Stimulated activated CD8-positive, alpha-beta memory T cell treated with anti-CD3 and anti-CD28 coated beads, Interleukin-15, amount 100 ng/mL, for 4 hours (primary cell): ENCODE measurements around the gene TMCO1.
"Not testable (repeated sequence)": the region's sequence is repeated elsewhere in the genome, so short reads cannot be mapped to it uniquely, and the experiment has no call there.

ENCODE experiments used
- DNase-seq, 2 donors: peaks; one replicate each; pipeline ENCODE4 v3.0.0-alpha.2; 2020; ENCODE audit warnings: low read depth in 2 of 2

Gene TMCO1, protein sequence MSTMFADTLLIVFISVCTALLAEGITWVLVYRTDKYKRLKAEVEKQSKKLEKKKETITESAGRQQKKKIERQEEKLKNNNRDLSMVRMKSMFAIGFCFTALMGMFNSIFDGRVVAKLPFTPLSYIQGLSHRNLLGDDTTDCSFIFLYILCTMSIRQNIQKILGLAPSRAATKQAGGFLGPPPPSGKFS

DNA sequence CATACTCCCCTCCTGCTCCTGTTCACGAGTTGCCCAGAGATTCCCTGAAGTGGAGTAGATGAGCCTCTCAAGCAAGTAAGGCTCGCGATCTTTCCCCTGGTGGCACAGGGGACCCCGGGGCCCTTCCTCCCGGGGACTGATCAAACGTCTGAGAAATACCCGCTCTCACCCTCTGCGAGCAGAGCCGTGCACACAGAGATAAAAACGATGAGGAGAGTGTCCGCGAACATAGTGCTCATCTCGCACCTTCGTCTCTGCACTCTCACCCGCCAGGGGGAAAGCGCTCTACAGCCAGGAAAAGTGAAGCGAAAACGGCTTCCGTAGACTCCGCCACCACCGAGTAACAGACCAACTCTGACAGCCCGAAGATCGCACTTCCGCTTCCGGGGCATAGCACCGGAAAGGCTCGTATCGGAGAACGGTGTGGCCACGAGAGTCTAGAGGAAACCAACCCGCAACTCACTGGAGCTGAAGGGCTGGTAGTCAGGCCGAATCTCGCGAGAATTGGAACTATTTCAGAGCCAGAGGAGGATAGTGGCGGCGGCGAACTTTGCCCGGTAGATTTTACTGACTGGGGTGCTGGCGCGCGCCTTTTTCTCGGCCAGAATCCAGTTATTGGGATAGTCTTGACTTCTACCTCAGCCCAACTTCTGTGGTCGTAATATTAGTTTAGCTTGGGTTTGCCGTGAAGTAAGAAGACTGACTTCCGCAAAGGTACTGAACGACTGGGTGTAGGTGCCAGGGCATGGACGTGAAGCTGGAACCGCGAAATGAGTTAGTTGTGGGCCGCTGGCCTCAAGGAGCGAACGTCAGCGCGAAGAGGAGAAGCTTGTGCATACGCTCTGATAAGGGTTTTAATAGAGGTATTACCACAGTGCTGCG is at the start of gene TMCO1:
Gene TMCO1 (minus strand): TSS at position 356 of the 882 bp plus-strand sequence. CDS start 117 bp downstream, at position 239.
- DNase-seq: peak; percentile 80 to 89

DNA sequence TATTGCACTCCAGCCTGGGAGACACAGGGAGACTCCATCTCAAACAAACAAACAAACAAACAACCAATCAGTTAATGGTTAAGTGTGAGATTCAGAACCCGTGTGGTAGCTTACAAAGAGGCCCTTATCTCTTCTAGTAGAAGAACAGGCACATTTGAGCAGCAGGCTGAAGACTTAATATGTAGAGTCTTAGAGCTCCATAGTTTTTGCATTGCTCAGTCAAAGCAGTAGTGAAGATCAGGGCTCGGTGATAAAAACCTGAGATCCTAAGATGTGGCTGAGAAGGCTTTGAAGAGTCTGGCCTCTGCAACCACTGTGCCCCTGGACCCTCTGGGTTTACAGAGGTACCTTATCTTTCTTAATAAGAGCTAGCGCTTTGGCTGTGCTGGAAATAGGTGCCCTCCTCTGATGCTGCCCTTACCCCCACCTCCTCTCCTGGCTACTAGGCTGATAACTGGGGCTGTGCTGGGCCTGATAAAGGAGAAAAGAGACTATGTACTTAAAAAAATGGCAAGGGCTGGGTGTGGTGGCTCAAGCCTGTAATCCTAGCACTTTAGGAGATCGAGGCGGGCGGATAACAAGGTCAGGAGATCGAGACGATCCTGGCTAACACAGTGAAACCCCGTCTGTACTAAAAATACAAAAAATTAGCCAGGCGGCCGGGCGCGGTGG is 48.3 kb upstream of the TMCO1 start:
- no peak for DNase-seq

DNA sequence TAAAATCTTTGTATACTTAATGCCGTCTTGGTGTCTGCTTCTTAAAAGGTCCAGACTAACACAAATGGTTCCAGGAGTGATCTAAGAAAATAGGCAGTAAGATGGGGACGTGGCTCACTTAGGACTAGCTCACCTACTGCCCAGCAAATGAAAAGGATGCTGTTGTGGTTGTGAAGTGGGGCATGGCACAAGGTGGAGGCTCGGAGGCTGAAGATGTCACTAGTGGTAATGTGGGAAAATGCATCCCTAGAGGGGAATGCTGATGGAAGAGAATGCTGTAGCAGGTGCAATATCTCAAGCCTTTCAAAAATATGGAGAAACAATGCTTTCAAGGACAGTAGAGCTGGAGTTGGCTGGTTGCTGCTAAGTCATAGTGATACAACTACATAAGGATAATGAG is 47.5 kb upstream of the TMCO1 start:
- no peak for DNase-seq

DNA sequence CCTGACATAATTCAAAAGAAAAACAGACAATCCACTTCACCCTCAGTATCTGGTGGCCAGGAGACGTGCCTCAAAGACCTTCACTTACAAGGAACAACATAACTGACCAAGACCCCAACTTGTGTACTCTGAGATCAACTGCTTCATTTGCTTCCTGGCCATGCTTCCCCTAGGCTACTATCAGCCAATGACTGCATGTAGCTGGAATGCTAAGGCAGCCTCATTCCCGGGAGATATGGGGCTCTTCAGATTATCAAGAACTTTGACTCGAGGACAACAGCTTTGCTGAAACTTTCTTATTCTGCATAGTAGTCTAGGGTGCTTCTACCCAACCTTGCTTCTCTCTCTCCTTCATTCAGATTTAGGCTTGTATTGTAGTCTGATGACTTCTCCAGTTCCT is 47.1 kb upstream of the TMCO1 start:
- DNase-seq: no peak

DNA sequence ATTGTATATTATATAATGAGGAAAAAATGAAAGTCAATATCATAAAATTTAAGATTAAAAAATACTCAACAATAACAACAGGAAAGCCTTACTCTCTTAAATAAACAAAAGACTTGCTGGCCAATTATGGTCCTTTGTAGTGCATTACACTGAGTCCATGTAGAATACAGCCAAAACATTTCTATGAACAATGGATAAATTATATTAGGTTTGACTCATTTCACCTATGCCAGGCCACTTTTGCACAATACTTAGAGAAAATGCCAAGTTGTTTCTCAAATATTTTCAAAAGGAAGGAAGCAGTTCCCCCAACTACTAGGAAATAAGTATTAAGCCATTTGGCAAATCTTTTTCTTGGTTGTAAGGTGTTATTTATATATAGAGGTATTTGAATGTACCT is 38.9 kb upstream of the TMCO1 start:
- no peak for DNase-seq

DNA sequence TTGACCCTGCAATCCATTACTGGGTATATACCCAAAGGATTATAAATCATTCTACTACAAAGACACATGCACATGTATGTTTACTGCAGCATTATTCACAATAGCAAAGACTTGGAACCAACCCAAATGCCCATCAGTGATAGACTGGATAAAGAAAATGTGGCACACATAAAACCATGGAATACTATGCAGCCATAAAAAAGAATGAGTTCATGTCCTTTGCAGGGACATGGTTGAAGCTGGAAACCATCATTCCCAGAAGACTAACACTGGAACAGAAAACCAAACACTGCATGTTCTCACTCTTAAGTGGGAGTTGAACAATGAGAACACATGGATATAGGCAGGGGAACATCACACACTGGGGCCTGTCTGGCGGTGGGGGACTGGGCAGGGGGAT is 35.8 kb upstream of the TMCO1 start:
- DNase-seq: not testable (repeated sequence)

DNA sequence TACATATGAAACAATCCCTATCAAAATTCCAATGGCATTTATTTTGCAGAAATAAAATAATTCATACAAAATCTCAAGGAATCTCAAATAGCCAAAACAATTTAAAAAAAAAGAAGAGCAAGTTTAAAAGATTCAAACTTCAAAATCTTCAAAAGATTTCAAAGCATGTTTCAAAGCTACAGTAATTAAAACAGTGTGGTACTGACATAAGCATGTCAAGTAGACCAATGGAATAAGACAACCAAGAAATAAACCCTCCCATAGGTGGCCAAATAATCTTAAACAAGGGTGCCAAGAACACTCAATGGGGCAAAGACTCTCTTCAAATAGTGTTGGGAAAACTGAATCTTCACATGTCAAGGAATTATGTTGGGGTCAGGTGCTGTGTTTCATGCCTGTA is 30.7 kb upstream of the TMCO1 start:
- no peak for DNase-seq

DNA sequence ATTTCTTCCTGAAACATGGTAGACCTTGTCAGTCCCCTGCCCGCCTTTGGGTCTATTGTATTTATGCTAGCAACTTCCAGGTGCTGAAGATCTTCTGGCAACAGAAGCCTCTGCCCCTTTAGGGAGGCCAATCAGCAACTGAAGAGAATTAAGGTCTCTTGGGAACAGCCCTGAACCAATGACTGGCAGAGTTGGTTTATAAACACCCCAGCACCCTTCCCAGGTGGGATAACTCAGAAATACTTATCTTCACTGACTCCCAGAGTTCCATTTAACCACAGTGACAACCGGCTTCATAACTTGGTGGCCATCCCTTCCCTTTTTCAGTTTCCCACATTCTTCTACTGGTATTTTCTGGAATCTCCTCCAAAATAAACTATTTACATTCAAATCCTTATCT is 27.2 kb upstream of the TMCO1 start:
- DNase-seq: no peak

DNA sequence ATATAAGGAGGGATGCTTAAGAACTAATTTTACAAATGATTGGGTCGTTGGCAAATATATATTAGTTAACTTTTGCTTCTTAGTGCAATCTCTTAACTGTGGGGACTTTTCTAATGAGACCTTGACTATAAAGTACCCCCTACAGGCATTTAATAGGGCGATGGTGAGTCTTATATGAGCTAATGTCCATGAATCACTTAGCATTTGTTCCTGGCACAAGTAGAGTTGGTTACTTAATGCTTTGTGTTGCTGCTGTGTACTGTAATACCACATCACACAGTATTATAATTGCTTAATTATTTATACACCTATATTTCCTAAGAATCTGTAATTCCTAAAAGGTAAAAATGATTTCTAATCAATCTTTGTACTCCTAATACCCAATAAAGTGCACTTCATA is 25.3 kb upstream of the TMCO1 start:
- DNase-seq: no peak

DNA sequence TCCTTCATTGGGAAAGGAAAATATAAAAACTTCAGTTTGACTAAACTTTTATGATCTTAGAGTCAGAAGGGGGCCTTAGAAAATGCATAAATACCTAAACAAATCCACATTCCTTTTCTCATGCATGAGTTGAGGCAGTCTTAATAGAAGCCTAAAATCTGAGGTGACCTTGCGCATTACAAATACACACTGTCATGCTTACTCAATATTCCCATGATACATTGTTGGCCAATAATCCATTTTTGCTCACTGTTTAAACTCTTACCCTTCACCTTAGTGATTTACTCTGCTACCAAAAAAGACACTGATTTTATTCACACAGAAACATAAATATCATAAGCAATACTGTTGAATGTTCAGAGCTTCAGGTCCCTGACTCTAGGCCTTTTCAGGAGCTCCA is 19.1 kb upstream of the TMCO1 start:
- no peak for DNase-seq

DNA sequence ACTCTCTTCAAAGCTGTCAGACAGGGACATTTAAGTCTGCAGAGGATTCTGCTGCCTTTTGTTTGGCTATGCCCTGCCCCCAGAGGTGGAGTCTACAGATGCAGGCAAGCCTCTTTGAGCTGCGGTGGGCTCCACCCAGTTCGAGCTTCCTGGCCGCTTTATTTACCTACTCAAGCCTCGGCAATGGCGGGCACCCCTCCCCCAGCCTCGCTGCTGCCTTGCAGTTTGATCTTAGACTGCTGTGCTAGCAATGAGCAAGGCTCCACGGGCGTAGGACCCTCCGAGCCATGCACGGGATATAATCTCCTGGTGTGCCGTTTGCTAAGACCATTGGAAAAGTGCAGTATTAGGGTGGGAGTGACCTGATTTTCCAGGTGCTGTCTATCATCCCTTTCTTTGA is 14.9 kb upstream of the TMCO1 start:
- DNase-seq: not testable (repeated sequence)

DNA sequence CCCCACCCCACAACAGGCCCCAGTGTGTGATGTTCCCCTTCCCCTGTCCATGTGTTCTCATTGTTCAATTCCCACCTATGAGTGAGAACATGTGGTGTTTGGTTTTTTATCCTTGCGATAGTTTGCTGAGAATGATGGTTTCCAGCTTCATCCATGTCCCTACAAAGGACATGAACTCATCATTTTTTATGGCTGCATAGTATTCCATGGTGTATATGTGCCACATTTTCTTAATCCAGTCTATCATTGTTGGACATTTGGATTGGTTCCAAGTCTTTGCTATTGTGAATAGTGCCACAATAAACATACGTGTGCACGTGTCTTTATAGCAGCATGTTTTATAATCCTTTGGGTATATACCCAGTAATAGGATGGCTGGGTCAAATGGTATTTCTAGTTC is 9.5 kb upstream of the TMCO1 start:
- not testable (repeated sequence) for DNase-seq

DNA sequence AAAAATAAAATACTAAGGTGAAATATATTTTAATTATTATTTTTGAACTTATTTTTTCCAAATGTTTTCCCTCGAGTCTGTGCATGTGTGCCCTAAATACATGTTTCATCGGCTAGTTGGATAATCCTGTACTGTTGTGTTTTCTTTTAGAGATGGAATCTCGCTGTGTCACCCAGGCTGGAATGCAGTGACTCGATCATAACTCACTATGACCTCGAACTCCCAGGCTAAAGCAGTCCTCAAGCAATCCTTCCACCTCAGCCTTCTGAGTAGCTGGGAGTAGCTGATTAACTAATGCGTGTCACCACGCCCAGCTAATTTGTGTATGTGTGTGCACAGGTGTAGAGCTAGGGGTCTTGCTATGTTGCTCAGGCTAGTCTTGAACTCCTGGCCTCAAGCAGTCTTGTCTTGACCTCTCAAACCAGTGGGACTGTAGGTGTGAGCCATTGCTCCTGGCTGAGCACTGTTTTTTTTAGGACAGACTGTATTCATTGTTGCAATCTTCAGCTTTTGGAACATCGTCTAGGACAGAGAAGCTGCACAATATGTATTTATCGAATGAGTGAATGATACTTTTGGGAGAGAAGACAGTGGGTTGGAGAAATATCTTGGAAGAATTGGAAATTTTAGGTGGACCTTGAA is 4.8 kb upstream of the TMCO1 start:
- DNase-seq: no peak

DNA sequence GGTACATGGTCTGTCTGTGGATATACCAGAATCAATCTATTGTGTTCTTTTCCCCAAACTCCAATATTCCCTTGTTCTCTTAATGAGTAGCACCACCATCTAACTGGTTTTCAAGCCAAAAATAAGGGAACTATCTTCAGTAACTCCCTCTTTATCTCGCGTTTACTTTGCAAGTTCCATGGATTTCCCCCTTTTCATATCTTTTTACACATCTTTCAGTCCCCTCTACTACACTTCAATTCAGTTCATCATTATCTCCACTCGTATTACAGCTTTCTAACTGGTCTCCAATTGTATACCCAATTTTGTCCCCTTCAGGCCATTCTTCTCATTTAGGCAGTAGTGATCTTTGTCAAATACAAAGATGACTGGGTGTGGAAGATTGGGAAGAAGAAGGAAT is 4.1 kb upstream of the TMCO1 start:
- no peak for DNase-seq

DNA sequence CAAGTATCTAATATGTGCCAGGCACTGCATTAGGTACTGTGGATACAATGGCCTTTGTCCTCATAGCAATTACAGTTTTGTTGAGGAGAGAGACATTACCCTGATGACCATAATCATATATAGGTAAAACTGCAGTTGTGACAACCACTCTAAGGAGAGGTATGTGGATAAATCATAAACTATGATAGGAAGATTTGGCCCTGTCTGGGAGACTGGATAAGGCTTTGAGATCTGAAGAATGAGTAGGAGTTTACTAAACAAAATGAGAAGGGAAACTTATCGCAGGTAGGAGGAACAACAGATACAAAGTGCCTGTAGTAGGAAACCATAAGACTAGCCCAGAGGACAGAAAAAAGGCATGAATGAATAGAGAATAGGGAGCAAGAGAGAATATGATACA is 4.4 kb downstream of the TMCO1 start:
- no peak for DNase-seq

DNA sequence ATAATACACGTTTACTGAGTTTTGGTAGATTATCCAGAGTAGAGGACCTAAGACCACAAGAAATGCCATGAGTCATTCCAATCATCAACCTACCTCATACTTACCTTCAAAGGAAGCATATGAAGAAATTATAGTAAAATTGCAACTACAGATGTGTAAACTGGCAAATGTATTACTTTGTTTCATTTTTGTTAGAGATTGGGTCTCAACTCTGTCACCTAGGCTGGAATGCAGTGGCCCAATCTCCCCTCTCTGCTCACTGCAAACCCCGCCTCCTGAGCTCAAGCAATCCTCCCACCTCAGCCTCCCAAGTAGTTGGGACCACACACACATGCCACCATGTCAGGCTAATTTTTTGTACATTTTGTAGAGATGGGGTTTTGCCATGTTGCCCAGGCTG is 5.2 kb downstream of the TMCO1 start:
- DNase-seq: no peak

DNA sequence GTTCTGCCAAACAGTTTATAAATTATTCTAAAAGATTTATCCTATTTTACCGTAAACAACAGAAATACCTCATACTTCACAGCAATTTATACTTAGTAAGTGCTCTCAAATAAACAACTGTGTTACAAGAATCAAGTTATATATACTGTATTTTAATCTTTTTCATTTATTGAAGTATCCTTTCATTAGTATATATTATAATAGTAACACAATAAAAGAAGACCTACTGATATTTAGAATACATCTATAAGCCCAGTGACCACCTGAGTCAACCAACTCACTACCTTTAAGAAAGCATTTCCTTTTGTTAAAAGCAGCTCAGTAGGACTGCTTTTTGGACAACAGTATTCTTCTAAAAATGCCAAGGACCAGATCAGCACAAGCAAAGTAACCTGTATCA is 5.9 kb downstream of the TMCO1 start:
- DNase-seq: no peak

DNA sequence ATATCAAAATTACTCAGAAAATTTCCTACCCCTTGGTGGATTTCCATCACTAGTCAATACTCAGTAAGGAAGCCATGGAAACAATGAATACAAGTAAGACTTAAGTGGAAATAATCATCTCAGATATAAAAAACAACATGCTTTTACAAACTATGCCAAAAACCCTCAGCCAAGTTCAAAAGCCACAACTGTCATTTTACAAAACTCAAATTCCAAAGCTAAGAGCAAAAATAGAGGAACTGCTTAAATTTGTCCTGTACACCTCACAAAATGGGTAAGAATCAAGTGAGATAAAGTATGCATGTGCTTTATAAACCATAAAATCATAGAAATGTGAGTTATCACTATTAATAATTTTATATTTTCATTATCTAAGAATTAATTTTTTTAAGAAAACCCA is 9.6 kb downstream of the TMCO1 start:
- no peak for DNase-seq

DNA sequence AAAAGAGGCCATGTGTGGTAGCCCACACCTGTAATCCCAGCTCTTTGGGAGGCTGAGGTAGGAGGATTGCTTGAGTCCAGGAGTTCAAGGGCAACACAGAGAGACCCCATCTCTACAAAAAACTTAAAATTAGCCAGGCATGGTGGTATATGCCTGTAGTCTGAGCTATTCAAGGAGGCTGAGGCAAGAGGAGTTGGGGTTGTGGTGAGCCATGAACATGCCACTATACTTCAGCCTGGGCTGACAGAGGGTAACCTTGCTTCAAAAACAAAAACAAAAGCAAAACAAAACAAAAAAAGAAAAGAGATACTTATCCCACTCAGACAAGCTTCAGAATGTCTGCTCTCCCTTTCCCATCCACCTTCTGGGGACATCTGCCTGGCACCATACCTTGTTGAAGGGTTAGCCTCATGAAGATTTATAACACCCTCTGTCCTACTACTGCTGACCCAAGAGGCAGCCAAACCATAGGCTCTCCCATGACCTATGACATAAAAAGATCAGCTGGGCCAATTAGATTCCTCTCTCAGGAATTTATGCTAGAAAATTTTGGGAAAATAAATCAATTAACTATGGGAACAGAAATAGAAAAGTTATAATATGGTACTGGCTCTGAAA is 13.2 kb downstream of the TMCO1 start:
- no peak for DNase-seq

DNA sequence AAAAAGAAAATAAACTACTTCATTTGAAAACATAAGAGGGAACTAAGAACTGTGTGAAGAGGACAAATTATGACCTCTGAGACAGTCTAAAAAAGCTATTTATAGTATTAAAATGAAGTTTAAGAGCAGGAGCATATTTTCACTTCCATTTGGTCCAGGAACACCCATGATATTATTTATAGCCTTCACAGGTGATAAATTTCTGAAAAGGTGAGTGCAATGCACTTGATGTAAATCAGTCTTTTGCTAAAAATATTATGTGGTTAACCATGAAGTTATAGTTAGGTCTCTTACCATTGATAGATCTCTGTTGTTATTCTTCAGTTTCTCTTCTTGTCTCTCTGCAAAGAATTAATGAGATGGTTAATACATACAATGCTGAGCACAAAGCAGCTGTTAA is 14.7 kb downstream of the TMCO1 start:
- no peak for DNase-seq

DNA sequence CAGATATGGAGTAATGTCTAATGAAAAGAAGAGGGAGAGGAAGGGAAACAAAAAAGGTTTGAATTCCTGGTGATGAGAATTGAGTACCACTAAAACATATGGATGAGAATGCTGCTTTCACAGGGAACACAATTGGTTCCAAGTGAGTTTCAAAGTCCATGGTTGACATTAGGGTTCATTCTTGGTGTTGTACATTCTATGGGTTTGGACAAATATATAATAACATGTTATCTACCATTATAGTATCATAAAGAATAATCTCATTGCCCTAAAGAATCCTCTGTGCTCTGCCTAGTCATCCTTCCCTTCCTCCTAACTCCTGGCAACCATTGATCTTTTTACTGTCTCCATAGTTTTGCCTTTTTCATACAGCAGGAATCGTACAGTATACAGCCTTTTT is 20.1 kb downstream of the TMCO1 start:
- DNase-seq: no peak
